GM18499 (cell line): ENCODE measurements around the gene EIF4G3.
A peak's percentile ranks its signal among the peaks of the same experiment; 100 is the strongest.
"Not testable (repeated sequence)": the region's sequence is repeated elsewhere in the genome, so short reads cannot be mapped to it uniquely, and the experiment has no call there.

ENCODE experiments used
- ATAC-seq: cut with Tn5 transposase; IDR thresholded peaks from one replicate; pipeline ENCODE4 v1.9.1; 2021; ENCODE audit warnings: moderate number of reproducible peaks; ENCODE audit not compliant: insufficient read depth, unreplicated experiment

Gene EIF4G3

DNA sequence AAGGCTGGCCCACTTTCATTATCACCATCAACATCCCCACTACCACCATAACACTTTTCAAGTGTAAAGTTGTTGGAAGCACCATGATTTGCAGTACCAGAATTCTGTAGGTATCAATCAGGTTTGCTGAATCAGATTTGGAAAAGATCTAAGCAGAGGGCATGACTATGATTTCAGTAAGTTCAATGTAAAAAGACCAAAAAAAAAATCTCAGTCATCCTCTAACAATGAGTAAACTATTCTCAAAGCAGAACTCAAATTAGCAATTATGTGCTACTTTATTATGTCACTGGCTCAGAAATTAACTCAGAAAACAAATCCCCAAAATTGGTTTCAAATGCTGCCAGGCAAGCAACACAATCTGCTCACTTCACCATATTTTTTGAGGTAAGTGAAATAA is 201.7 kb downstream of the EIF4G3 start:
- no peak for ATAC-seq

DNA sequence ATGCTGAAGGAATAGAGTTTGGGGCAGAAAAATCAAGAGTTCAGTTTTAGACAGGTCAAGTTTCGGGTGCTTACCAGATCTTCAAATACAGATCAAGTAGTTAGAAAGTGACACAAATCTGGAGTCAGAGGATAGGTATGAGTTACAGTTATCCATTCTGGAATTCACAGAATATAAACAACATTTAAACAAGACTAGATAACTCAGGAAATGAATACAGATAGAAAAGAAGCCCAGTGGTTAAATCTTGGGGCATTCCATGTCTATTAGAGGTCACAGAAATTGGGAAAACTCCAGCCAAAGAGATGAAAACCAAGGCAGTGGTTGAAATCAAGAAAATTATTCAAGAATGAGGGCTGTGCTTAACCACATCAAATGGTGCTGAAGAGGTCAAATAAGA is 202.6 kb downstream of the EIF4G3 start:
- no peak for ATAC-seq

DNA sequence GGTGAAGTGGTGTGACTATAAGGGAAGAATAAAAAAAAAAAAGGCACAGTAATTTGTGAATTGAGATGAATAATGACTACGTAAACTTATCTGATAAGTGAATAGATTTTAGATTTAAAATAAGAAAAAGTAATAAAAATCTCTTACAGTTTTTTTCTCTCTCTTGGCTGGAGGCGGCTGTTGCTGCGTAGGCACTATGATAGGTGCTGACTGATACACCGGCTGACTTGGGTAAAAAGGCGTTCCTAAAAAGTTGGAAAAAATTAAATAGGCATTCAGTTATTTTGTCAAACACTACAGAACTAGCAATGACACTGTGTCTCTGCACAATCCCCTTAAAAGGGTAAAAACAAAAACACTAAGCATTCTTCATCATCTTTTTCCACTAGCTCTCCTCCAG is 203.8 kb downstream of the EIF4G3 start:
- ATAC-seq, result no peak

DNA sequence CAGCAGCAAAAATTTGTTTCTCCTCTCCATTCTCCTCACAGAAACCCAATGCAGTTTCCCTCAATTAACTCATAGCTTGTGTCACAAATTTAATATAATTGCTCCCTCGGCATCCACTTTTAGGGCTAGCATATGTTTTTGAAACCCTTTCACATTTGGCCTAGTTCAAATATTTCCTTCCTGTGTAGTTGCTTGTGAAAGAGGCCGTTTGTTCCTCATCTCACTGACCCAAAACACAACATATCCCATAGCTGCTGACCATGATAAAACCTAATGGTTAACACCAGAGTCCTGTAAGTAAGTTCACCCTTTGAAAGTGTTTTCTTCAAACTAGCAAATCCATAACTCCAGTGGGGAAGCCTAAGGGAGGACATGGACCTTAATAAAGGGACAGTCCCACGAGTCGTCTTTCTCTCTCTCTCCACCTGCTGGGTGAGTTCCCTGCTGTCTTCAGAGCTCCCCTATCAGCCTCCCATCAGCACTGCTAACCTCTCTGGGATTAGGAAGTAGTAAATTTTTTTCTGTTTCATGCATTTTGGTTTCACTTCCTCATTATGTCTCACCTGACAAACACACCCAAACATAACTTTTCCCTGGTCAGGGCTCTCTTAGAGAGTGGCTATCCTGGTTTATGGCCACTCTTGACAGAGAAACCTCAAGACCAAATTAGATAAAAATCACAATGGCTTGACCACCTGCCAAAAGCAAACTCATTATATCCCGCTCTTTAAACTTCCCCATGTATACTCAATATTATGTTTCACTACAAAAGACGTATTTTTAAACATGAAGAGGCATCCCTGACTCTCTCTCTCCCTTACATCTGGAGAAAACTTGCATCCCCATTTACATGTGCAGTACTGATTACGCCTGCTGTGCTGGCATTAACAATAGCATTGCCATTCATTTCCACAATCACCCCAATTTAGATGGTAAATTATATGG is 211.9 kb downstream of the EIF4G3 start:
- peak; percentile 62 for ATAC-seq

DNA sequence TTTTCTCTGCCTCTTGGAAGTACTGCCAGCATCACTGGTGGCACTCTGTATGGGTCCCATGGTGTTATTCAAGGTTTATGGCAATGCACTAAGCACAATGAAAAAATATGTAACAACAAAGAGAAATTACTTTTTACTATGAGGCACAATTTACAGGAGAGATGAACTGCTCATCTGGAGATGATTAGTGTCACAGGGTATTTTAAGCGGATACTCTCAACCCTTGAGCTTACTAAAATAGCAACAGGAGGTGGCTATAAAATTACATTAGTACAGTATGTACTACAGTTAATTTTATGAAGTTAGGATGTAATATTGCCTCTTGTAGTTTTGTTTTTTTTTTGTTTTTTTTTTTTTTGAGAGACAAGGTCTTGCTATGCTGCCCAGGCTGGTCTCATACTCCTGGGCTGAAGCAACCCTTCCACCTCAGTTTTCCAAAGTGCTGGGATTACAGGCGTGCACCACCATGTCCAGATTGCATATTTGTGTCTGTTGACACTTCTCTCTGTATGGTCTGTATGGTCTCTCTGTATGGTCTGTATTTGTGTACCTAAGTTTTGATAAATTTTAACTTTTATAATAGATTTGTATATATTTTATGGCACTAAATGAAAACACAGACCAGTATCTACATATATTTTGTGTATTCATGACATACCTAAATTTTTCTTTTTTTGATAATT is 214.0 kb downstream of the EIF4G3 start:
- no peak for ATAC-seq

DNA sequence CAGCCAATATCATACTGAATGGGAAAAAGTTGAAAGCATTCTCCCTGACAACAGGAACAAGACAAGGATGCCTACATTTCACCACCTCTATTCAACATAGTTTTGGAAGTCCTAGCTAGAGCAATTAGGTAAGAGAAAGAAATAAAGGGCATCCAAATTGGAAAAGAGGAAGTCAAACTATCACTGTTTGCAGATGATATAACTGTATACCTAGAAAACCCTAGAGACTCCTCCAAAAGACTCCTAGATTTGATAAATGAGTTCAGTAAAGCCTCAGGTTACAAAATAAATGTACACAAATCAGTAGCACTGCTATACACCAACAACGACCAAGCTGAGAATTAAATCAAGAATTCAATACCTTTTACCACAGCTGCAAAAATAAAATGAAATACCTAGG is 218.3 kb downstream of the EIF4G3 start:
- no peak for ATAC-seq

DNA sequence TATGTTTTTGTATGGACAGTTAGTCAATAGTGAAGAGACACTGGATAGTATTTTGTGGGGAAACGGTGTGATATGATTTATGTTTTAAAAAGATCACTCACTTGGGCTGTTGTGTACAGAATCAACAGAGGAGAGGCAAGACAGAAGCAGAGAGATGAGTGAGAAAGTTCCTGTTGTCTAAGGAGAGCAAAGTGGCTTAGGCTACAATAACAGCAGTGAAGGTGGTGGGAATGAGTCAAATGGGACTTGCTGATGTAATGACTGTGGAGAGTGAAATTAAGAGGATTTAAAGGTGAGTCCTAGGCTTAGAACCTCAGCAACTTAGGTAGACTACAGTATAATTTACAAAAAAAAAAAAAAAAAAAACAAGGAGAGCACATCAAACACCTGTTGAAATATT is 220.4 kb downstream of the EIF4G3 start:
- no peak for ATAC-seq

DNA sequence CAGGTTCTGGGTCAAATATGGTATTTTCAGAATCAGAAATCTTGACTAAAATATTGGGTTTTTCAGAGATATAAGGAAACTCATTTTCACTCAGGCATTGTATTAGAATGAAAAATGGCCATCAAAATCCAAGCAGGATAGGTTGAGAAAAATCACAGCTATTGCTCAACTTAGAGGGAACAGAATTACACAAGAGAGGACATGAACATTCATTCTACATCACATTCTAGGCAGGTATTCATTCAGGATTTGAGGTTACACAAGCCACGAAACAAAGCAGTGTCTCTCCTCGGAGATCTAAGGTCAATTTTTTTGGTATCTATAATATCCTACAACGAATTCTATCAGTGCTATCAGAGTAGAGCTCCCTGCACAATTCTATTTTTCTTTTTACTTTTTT is 226.0 kb downstream of the EIF4G3 start:
- ATAC-seq, result no peak

DNA sequence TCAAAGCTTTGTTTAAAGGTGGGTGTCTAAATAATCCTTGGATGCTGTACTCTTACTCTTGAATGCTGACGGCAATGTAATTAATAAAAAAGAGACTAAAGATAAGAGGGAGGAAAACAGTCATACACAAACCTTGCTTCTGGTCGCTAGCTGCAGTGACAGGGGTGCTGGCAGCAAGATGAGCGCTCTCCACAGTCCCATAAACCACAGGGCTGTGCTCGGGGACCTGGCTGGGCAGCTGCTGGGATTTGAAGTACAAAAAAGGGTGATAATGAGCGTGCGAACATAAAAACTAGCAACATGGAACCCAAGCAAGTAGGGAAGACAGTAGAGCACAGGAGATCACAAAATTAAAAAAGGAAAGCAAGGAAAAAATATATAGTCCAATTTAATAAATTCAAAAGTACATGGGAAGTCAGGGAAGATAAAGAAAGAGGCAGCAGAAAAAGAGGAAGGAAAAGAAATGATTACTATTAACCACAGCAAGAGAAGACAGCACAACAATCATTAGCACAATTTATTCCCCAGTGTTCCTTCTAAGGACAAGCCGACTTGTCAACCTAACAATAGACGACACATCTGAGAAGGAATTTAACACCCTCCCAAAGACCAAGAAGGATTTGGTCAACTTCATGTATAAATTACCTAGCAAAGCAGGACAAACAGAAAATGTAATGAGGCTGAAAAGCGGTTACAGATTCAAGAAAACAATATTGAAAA is 226.7 kb downstream of the EIF4G3 start:
- ATAC-seq, result no peak

DNA sequence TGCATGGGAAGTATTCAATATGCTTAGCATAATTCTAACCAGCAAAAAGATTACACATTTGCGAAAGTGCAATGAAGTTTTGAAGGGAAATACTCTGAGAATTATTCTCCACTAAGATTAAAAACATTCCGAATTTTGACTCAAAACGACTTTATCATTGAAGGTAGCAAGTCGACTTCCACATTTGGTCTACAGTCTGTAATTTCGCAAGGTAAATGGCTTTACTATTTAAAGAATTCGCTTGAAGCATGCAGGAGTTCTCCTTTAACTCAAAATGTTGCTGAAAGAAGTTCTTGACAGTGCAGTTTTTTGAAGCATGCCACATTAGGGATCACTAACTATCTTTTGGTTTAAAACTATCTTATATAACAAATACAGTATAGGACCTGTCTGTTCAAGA is 228.6 kb downstream of the EIF4G3 start:
- ATAC-seq, result no peak

DNA sequence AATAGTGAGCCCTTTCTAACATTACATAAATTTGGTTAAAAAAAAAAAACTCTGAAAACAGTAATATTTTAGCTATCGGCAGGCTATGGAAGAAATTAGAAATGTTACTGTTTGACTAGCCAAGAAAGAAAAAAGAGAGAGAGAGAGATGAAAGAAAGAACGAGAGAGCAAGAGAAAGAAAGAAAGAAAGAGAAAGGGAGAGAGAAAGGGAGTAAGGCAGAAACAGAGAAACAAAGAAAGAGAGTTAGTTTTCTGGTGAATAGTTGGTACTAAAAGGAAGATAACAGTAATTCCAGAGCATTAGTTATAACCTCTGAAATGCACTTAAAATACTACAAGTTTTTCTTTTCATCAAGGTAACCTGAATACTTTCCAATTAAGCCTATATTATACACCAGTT is 229.3 kb downstream of the EIF4G3 start:
- no peak for ATAC-seq

DNA sequence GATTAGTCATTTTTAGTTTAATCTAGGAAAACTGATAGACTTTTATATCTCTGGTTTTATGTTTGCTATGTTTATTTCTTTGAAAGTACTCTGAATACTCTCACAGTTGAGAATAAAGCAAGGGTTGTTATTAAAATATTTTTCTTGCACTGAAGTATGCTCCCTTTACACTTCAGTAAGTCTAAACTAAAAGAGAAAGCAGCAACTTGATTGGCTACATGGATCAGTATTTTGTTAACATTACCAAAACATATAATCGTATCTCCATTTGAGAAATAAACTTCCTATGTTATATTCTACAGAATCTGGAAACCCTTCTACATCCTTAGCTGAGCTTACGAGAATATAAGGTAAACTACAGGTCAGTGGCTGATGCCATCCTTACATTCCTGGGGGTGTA is 240.1 kb downstream of the EIF4G3 start:
- ATAC-seq, result no peak

DNA sequence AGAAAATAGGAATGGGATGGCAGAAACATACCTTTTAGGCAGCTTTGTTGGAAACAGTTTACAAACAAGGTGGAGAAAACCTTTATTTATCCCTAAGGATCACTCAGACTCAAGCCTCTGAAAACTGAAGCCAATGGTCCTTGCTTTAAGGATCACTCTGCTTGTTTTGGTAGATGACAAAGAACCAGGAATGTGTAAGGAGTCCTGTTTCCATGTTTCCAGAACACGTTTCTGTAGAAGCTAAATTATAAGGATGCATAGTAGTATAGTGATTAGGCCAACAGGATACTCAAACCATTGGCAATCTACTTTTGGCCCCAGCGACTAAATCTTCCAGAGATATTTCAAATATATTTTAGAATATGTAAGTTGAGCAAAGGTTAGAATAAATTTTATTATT is 240.5 kb downstream of the EIF4G3 start:
- ATAC-seq, result no peak

DNA sequence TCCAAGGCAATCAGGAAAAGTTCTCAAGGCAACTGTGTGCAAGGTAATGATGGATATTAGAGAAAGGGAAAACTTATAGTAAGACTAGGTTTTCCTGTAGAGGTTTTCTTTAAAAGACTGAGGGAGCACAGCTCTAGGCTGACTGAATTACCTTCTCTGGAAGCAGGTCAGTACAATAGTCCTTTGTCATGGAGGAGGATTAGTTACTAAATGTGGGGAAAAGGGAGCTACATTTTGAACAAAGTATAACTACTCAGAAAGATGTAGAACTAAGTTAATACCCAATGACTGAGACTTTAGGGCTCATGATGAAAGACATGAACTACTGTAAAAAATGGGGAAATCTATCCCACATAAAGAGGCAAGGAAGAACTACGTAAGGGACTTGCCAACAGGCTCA is 241.0 kb downstream of the EIF4G3 start:
- no peak for ATAC-seq

DNA sequence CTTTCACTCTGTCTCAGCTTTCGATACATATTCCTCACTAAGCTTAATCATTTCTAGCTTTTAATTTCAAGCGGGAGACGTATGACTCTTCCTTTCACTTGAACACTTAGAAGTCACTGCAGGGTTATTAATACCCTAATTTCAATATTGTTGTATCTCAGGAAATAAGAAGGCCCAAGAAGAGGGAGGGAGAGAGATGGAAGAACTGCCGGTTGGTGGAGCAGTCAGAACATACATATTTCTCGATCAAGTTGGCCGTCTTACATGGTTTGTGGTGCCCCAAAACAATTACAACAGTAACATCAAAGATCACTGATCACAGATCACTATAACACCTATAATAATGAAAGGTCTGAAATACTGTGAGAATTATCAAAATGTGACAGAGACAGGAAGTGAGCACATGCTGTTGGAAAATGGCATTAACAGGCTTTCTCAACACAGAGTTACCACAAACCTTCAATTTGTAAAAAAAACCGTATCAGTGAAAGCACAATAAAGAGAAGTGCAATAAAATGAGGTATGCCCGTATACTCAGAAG is 244.2 kb downstream of the EIF4G3 start:
- ATAC-seq, result no peak

DNA sequence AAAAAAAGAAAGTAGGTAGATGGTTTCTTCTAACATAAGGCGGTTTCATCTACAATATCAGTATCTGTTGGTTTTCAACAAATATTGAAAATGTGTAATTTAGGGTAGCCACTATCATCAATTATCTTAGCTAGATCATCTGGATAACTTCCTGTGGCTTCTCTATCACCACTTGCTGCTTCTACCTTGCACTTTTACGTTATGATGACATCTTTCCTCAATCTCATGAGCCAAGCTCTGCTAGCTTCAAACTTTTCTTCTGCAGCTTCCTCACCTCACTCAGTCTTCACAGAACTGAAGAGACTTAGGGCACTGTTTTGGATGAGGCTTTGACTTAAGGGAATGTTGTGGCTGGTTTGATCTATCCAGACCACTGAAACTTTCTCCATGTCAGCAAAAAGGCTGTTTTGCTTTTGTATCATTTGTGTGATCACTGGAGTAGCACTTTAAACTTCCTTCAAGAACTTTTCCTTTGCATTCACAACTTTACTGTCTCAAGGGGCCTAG is 244.7 kb downstream of the EIF4G3 start:
- no peak for ATAC-seq

DNA sequence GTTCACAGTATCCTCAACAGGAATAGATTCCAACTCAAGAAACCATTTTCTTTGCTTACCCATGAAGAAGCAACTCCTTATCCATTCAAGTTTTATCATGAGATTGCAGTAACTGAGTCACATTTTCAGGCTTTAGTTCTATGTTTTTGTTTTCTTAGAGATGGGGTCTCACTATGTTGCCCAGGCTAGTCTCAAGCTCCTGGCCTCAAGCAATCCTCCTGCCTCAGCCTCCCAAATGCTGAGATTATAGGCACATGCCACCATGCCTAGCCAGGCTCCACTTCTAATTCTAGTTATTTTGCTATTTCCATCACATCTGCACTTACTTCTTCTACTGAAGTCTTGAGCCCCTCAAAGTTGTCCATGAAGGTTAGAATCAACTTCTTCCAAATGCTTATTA is 246.3 kb downstream of the EIF4G3 start:
- no peak for ATAC-seq

DNA sequence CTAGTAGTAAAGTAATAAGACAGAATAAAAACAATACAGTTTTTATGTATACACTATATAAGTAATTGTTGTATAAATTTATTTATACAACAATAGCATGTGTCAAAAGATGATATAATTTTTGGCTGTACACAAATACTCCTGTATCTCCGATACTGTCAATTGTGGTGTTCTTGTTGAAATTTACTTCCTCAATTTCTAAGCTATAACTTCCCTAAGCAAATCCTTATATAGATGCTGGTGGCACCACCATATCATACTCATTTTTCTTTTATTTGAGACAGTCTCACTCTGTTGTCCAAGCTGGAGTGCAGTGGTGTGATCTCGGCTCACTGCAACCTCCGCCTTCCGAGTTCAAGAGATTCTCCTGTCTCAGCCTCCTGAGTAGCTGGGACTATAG is 248.6 kb downstream of the EIF4G3 start:
- no peak for ATAC-seq

DNA sequence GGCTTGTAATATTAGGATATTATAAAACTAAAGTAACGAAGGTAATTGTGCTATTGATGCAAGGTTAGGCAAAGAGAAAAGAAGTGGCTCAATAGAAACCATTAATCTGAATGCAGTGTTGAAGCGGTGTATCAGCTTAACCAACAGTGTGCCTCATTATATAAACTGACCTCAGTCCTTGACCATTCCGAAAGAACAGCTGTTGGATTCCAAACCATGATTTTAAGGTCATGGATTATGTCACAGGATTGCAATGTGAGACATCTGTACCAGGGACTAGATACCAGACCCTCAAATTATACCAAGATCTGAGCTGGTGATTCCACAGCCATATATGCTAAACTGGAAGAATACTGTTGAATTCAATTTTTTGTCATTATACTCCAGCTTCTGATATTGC is 255.4 kb downstream of the EIF4G3 start:
- ATAC-seq, result no peak

DNA sequence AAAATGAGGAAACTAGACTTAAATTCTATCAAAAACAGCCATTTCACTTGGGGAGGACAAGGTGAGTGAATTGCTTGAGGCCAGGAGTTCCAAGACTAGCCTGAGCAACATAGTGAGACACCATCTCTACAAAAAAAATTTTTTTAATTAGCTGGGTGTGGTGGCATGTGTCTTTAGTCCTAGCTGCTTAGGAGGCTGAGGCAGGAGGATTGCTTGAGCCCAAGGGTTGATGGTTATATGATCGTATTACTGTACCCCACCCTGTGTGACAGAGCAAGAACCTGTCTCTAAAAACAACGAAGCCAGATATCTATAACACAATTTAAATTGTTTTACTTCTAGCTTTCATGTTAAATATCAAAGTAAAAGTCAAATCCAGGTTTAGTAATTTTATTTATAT is 263.5 kb downstream of the EIF4G3 start:
- ATAC-seq, result no peak

DNA sequence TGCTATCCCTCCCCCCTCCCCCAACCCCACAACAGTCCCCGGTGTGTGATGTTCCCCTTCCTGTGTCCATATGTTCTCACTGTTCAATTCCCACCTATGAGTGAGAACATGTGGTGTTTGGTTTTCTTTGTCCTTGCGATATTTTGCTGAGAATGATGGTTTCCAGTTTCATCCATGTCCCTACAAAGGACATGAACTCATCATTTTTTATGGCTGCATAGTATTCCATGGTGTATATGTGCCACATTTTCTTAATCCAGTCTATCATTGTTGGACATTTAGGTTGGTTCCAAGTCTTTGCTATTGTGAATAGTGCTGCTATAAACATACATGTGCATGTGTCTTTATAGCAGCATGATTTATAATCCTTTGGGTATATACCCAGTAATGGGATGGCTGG is 269.2 kb downstream of the EIF4G3 start:
- ATAC-seq, result not testable (repeated sequence)
